HG02852 (cell line): ENCODE measurements around the gene TRAF2.

Source experiments
- ATAC-seq: cut with Tn5 transposase; IDR thresholded peaks from one replicate; pipeline ENCODE4 v1.9.1; 2021; ENCODE audit warnings: mild to moderate bottlenecking, moderate library complexity; ENCODE audit not compliant: unreplicated experiment

Gene TRAF2

DNA sequence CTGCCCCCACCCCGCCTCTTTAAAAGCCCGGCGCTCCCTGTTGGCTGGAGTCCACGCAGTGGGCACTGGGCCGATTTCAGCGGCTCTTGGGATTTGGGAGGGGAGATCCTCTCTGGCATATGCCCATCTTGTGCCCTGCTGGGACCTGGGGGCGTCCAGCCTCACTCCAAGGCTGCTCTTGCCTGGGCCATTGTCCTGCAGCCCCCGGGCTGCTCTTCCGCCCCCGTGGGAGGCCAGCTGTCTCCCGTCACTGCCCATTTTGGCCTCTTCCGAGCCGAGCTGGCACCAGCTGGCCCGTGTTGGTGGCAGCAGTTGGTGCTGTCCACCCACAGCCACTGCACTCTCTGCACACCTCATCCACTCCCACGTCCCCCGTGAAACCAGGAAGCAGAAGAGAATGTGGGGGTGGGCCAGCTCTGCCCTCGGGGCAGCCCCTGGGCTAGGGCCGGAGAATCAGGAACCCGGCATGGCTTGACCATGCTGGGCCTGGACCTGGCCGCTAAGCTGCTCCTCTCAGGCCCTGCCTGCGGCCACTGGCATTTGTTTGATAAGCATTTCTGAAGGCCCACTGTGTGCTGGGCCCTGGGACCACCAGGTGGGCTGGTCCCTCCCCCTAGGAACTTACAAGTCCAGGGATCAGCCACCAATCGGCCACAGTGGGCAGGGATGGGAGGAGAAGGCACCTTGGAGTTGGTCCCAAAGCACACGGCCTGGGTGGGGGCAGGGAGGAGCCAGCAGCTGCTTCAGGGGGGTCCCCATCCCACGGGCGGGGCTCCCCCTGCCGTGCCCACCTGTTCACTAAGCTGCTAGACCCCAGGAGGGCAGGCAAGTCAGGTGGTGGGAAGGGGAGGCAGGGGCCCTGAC, 60.9 kb downstream of the TRAF2 start:
- ATAC-seq, result no peak

DNA sequence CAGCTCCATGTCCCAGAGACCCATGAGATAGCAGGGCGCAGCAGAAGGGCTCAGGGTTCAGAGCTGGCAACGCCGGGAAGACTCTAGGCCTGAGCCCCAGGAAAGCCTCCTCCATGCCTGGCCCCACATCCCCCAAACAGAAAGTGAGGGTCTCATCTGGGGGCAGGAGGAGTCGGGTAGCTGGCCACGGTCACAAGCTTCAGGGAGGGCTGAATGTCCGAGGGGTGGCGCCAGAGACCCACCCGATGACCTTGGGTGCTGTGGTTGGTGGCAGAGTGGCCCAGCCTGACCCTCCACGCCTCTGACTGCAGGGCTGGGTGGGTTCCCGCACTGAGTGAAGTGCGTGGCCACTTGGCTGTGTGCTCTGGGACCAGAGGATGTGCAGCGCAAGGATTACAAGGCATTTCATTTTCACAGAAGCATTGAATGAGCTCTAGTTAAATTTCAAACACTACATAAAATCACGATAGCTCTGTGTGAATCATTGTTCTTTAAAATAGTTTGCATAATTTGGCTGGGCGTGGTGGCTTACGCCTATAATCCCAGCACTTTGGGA, 61.7 kb downstream of the TRAF2 start:
- ATAC-seq, result no peak

DNA sequence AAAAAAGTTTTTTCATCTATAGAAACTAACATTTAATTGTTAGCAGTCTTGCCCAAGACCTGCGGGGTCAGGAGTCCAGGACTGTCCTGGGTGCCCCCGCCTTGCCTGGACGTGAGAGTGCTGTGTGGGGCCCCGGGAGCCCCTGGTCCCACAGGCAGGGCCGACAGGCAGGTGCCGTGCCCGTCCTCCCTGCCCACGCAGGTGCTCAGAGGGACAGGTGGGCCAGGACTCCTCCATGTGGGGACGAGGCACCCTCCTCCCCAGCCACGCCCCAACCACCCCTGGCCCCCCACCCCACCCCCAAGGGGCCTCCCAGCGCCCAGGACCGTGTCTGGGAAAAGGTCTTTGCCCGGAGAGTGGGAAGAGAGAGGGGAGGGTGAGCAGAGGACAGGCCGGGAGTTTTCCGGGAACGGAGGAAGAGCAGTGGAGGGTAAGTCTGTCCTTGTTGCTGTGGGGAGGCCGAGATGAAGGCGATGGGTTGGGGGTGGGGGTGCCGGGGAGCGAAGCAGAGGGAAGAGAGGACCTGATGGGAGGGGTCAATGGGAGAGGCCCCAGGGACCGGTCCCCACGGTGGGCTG, 63.0 kb downstream of the TRAF2 start:
- ATAC-seq, result no peak

DNA sequence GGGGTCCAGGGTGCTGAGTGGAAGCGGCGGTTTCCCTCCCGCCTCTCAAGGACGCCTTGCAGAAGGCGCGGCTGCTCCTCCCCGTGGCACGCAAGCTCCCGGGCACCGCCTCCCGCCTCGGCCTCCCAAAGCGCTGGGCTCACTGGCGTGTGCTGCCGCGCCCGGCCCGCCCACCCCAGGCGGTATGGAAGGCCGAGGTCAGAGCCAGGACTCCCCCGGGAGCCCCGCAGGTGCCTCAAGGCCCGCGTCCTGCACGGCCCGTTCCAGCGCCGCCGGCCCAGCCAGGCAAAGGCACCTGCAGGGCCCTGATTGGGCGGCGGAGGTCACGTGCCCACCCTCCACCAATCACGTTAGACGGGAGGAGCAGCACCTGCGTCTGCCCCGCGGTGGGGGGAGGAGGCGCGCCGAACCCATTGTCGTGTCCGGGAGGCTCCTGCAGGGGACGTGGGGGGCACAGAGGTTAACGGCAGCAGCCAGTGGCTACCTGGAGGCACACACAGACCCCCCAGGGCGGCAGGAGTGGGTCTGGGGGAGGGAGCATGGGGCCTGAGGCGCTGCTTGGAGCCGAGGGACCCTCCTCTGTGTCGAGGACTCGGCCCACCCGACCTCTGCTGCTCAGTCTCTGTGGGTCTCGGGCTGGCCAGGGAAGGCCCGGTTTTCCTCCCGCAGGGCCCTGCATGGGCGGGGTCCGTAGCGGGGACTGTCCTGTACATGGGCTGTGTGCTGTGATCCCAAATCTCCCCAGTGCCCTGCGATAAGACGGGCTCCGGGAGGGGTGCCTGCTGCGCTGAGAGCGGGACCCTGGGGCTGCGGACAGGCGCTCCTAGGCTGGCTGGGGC, 63.7 kb downstream of the TRAF2 start:
- peak; percentile 85 for ATAC-seq

DNA sequence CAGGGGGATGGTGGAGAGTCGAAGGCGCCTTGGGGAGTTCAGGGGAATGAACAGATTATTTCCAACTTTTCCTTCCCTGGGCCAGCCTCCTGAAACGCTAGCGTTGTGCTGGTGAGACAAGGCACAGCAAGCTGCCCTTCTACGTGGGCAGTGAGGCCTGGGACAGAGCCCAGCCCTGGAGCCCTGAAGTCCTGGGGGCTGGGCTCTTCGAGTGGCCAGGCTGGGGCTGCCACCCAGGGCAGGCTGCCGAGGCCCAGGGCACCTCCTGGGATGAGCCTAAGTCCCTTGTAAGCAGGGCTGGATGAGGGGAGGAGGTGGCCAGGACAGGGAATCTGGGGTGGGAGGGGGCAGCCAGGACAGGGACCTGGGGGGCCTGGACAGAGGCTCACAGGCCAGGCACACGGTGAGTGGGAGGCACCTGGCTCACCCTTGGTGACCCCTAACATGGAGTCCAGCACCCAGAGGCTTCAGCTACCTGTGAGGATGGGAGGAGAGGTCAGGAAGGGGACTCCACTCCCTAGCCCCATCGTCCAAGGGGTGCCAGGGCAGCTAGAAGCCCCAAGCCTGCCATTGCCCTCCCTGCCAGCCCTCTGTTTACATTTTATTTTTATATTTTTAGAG, 64.5 kb downstream of the TRAF2 start:
- ATAC-seq, result no peak

DNA sequence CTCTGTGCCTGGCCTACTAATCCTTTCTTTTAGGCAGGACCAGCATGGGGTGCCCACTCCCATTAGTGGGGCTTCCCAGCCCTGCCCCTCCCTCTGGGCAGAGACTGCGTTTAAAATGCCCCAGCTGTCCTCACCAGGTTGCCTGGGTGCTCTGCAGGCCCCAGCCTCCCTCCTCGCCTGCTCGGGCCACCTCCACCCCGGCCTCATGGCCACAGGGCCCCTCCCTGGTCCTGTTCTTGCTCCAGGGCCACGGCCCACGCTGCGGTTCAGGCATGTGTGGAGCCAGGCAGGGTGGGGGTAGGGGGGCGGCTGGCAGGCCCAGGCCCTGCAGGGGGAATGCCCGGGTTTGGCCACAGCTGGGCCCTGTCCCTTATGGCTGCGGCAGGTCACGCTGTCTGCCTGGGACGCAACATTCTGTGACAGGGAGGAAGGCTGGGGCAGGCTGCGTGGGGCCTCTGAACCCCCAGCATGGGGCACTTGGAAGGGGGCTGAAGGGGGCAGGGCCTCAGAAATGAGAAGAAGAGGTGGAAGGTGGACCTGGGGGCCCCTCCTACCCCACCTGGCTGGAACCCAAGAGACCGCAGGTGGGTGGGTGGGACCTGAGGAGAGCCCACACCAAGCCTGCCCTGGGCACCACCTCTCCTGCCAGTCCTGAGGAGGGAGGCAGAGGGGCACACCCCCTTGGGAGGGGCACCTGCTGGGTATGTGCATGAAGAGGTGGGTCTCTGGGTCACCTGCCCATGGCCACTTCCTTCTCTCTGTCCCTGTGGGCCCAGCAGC, 65.4 kb downstream of the TRAF2 start, which contains the start of gene LCN12:
Gene LCN12, plus strand, starts transcription at position 733 of the 780 bp plus-strand sequence. CDS start 55 bp downstream, outside the sequence.
- ATAC-seq, result no peak

DNA sequence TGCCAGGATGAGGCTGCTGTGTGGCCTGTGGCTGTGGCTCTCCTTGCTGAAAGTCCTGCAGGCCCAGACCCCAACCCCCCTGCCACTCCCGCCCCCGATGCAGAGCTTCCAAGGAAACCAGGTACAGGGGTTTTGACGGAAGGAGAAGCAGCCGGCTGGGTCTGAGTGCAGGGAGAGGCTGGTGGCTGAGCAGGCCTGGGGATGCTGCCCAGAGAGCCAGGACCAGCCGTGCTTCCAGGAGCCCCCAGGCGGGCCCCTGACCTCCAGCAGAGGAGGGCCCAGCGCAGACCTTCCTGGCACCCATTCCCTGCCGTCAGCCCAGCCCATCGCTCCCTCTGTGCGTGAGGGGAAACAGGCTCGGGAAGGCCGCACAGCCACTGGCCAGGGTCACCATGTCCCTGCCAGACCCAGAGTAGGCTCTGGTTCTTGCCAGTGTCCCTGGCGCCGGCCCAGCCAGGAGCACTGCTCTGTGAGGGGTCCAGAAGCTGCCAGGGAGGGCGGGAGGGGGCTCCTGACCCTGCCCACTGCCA, 66.1 kb downstream of the TRAF2 start:
- ATAC-seq, result no peak

DNA sequence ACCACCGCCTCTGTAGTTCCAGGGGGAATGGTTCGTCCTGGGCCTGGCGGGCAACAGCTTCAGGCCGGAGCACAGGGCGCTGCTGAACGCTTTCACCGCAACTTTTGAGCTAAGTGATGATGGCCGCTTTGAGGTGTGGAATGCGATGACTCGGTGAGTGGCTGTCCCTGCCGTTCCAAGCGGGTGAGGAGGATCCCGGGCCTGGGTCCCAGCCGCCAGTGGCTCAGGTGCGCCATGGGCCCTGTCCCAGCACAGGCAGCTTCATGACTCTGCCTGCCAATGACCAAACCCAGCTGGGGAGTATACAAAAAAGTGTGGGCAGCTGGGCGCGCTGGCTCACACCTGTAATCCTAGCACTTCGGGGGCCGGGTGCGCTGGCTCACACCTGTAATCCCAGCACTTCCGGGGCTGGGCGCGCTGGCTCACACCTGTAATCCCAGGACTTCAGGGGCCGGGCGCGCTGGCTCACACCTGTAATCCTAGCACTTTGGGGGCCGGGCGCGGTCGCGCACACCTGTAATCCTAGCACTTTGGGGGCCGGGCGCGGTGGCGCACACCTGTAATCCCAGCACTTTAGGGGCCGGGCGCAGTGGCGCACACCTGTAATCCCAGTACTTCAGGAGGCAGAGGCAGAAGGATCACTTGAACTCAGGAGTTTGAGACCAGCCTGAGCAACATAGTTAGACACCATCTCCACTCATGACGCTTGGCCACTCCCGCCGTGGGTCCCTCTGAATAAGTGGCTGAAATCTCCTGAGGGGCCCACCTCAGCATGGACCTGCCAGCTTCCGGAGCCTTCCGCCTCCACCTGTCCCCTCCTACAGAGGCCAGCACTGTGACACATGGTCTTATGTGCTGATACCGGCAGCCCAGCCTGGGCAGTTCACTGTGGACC, 66.8 kb downstream of the TRAF2 start:
- ATAC-seq, result no peak

DNA sequence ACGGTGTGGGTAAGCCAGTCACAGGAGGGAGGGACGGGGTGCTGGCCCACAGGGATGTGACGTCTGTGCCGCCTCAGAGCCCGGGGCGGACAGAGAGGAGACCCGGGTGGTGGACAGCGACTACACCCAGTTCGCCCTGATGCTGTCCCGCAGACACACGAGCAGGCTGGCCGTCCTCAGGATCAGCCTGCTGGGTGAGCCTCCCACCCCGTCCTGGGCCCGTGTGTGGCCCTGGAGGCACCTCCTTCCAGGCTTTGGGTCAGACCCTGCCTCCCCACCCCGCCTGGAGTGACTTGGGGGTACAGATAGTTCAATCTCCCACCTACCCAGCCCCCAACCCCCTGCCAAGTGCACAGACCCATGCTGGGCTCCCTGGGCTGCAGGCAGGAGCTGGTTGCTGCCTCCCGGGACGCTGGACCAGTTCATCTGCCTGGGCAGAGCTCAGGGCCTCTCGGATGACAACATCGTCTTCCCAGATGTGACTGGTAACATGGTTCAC, 67.5 kb downstream of the TRAF2 start:
- ATAC-seq, result no peak

DNA sequence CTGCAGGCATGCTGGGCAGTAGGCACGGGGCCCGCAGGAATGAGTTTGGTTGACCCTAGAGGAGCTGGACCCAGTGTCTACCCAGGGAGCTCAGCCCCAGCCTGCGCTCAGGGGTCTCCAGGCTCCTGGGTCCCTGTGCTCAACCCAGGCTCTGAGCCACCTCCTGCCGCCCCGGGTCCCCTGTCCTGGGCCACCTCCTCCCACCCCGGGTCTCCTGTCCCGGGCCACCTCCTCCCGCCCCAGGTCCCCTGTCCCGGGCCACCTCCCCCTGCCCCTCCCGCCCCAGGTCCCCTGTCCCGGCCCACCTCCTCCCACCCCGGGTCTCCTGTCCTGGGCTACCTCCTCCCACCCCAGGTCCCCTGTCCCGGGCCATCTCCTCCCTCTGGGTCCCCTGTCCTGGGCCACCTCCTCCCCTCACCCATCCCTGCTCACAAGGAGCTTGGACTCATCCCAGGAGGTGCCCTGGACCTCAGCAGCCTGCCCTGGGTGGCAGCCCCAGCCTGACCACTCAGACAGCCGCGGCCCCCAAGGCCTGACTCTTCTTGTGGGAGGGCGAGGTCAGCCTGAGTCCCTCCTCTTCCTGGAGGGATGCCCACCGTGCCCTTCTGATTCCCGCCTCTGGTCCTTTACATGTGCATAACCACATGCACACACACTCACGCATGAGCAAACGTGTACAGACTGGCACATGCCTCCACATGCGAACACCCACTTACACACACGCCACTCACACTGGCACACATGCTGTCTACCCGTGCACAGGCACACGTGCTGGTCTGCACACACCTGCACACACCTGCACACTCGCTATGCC, 68.2 kb downstream of the TRAF2 start:
- no peak for ATAC-seq

DNA sequence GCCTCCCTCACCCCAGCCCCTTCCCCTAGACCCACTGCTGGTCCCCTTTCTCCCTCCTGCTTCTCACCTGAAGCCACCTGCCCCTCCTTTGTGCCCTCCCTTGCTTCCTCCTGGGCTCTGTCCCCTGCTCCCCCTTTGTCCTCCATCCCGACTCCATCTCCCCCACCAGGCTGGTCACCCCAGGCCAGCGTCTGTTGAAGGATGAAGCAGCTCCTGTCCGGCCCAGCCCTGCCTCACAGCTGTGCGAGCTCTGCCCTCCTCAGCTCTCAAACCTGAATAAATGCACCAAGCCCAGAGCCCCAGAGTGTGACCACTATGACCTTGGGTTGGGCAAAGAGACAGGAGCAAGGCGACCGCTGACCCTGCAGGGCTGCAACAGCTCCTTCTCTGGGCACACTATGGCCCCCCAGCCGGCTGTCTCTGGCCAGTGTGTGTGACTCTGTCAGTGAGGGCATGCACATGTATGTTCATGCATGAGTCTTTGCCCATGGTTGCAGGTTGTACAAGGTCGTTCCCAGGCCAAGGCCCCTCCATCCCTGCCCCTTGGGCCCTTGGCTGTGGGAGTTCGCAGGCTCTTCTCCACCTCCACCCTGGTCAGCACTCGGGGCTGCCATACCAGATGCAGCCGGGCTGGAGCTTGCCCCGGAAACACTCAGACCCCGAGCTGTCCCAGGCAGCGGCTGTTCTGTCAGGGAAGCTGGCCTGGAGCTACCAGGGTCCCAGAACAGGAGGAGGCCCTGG, 69.1 kb downstream of the TRAF2 start:
- no peak for ATAC-seq

DNA sequence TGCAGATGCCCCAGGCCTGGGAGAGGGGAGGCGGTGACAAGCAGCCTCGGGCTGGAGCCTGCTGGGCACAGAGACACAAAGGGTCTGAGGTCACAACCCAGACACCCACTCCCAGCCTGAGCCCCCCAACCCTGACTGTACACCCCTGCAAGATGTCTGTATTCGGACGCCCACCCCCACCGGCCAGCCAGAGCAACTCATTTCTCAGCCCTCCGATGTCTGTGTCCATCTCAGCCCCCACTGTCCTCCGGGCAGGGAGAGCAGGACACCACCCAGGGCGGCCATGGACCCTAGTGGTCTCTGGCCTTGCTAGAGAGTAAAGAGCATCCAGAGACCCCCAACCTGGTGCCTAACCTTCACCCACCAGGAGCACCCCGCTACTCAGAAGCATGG, 69.6 kb downstream of the TRAF2 start:
- no peak for ATAC-seq

DNA sequence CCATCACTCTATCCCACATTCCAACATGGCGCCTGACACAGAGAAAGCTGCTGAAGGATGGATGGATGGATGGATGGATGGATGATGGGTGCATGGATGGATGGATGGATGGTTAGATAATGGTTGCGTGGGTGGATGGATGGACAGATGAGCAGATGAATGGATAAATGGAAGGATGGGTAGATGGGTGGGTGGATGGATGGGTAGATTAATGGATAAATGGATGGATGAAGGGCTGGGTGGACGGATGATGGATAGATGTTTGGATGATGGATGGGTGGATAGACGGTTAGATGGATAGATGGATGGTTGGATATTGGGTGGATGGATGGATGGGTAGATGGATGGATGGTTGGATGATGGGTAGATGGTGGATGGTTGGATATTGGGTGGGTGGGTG, 70.3 kb downstream of the TRAF2 start:
- ATAC-seq, result no peak

DNA sequence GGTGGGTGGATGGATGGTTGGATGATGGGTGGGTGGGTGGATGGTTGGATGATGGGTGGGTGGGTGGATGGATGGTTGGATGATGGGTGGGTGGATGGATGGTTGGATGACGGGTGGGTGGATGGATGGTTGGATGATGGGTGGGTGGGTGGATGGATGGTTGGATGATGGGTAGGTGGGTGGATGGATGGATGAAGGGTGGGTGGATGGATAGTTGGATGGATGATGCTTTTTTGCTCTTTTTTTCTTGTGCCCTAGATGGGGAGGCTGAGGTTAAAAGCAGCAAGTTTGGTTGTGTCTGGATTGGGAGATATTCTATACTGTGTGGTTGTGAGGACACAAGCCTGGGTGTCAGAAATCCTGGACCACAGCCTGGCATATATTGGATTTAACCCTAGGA, 71.1 kb downstream of the TRAF2 start:
- no peak for ATAC-seq

DNA sequence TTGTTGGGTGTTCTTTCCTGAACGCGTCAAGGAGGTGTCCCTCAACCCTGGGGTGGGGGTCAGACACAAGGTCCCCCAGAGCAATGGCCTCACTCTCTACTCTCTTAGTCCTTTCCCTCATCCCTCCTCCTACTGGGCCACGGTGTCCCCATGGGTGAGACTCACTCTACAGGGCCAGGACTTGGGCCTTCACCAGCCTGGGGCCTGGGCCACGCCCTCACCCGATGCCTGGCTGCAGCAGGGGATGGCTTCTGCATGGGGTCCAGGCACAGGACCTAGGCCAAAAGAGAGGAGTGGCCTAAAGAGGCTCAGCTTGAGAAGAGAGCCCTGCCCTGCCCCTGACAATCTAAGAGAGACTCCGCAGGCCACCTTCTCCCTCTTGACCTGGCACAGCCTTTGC, 71.6 kb downstream of the TRAF2 start:
- no peak for ATAC-seq

DNA sequence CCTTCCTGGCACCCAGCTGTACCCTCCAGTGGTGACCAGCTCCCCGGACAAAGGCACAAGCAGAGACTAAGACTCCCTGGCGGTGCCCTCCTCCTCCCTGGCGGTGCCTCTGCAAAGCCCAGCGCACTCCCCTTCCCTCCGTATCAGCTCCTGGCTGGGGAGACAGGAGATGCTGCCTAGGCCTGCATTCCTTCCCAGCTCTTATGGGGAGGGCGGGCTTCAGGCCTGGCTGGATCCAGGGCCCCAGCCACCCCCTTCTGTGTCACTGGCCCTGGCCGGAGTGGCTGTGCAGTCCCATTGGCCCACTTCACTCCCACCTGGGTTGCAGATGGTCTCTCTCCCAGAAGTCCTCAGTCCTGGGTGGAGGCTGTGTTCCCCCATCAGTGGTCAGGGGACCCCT, 72.2 kb downstream of the TRAF2 start:
- no peak for ATAC-seq
